Lung microvascular endothelial cell (primary cell): ENCODE measurements around the gene ADCY9. TPM values are rescaled to one million over a fixed set of nuclear protein-coding genes. Genes with fewer than 3 reads are reported as not detected.

Experiments
- DNase-seq, 2 donors: peaks; one replicate each; pipeline versions ENCODE4 v3.0.0 to v3.0.0-alpha.2; 2010; ENCODE audit warnings: low read depth in 2 of 2
- total RNA-seq: library from RNA; depleted of rRNA; stranded (reverse); fragments of >200 nt; gene quantifications from 2 replicates; pipeline ENCODE4 v1.2.1, GENCODE V29; 2014

ADCY9 gene
- total RNA-seq, 1 donor from 2014 or later, result 18.1 TPM

GRCh38 chr16:4033951-4034350 is 82.3 kb downstream of the ADCY9 start:
- DNase-seq, result no peak

- DNase-seq, result peak in 1 of 2 donors; percentile 53
Observed at GRCh38 chr16:4032768-4033167, 83.5 kb downstream of the ADCY9 start.

DNA sequence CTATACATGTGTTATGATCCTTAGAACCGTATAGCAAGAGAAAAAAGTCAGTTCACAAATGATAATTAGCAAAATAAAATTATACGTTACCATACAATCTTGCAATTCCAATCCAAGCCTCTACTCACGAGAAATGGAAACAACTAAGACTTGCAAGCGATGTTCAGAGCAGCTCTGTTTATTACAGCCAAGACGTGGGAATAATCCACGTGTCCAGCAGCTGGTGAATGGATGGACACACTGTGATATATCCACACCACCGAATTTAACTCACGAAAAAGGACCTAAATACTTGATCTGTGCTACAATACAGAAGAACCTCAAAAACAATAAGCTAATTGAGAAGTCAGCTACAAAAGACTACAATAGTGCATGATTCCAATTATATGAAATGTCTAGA is 88.1 kb downstream of the ADCY9 start:
- DNase-seq, result no peak

DNA sequence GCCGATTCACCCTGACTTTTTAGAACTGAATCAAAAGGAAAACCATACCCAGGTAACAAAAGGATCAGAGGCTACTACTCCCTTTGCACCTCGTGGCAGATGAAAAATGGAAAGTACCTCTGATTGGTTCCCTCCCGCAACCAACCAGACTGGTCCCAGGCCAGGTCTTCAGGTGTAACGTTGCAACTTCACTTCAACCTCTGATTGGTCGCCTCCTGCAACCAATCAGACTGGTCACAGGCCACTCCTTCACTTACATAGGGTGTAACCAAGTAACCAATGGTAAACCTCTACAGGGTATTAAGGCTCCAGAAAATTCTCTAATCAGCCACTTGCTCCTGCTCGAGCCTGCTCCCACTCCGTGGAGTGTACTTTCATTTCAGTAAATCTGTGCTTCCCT is 89.4 kb downstream of the ADCY9 start:
- DNase-seq, result no peak

DNA sequence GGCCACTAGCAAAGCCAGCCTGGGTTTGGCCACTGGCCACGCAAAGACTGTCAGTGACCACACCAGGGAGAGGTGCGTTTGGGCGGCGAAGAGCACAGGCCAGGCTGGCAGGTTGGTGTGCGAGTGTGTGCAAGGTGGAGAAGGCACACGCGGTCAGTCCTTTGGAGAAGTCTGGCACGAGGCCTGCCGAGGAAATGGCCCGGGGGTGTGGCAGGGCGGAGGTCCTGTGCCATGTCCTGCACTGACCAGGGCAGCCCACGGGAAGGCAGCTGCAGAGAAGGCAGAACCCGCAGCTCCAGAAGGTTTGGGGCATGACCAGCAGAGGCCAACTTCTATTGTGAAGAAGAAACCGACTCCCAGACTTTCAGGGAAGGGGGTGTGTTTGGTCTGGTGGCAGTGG is 90.8 kb downstream of the ADCY9 start:
- DNase-seq, result no peak

DNA sequence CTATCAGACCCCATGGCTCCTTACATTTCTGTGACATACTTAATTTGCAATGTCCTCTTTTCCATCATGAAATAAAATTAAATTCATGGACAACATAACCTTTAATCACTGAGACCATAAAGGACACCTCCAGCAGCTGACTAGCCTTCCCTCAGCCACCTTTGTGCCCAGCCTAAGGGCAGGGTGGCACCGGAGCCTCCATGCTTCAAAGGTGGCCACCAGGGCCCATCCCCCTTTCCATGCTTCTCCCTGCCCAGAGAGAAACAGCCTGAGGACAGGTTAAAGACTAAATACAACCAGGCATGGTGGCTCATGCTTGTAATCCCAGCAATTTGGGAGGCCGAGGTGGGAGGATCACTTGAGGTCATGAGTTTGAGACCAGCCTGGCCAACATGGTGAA is 94.3 kb downstream of the ADCY9 start:
- DNase-seq, result no peak

- DNase-seq, result no peak
Observed at GRCh38 chr16:4021070-4021779, 95.0 kb downstream of the ADCY9 start.

GRCh38 chr16:4019371-4019791 is 96.9 kb downstream of the ADCY9 start:
- DNase-seq, result peak; percentile 64 to 71

DNA sequence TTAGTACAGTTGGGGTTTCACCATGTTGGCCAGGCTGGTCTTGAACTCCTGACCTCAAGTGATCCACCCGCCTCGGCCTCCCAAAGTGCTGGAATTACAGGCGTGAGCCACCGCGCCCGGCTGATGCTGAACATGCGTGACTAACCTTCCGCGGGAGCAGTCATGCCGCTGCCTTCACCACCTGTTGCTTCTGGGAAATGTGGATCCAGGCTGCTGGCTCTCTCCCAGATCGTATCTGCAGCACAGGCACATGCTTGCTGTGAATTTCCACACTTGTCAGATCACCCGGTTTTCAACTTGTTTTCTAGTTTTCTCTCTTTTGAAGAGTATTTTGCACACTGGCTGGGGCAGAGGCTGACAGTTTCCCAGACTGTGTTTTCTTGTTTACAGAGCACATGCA is 97.9 kb downstream of the ADCY9 start:
- peak in 1 of 2 donors; percentile 49 for DNase-seq

DNA sequence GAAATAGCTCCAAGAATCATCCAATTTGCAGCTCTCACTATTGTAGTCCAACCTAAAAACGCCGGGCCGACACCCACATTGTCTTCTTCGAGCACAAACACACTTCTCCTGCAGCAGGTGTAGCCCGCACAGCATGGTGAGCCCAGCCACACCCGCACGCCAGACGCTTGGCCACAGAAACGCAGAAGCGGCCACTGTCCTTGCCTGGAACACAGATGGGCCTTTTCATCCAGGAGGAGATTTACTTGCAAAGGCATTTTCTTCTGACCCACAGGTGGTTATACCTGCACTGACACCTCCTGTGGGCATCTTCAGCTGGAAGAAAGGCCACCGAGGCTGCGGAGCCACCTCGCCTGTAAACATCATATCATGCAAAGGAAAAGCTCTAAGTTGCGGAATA is 98.4 kb downstream of the ADCY9 start:
- no peak for DNase-seq

GRCh38 chr16:4016658-4017057 is 99.6 kb downstream of the ADCY9 start:
- no peak for DNase-seq

- no peak for DNase-seq
Observed at GRCh38 chr16:4016005-4016352, 100.3 kb downstream of the ADCY9 start.

DNA sequence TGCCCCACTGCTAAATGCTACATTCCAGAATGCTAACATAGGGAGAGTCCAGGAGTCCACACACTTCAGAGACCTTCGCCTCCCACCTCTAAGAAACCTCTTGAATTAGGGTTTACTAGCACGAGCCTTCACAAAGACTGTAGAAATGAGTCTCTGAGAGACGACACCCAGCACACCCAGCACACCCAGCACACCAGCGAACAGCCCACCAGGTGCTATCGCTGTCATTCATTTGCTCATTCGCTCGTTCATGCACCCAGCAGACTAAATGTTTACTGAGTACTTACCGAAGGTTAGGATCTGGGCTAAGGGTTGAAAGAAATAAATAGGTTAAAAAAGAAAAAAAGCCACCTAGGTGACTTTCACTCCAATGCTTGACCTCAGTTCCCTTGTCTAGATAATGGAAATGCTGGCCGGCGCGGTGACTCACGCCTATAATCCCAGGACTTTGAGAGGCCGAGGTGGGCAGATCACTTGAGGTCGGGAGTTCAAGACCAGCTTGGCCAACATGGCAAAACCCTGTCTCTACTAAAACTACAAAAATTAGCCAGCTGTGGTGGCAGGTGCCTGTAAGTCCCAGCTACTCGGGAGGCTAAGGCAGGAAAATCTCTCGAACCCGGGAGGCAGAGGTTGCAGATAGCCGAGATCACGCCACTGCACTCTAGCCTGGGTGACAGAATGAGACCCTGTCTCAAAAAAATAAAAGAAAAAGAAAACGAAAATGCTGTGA is 100.8 kb downstream of the ADCY9 start:
- peak; percentile 45 to 52 for DNase-seq

DNA sequence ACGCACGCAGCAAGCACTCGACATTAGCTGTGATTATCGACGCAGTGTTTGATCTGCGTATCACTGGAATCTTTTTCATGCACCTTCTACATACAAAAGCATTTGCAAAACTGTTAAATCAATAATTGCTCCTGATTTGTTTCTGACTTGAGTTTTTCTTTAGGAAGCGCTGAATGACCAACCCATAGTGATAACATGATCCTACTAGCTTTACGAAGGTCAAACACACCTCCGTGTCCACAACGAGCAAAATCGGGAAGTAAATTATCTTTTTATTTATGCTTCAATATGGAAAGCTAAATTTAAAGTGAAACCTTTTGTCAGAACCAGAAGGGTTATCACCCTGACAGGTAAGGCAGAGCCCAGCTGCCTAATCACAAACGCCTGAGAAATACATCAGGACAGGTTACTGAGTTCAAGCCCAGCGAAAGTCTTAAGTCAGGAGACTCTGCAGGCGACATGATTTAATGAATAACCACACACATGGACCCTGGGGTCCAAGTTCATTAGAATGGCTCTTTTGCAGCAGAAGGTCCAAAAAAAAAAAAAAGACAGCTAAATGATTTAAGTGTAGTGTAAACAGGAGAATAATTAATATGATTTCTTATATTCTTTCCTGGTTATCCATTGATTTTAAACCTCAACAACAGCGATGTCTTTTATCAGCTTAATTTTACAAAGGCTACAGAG is 104.2 kb downstream of the ADCY9 start:
- no peak for DNase-seq

DNA sequence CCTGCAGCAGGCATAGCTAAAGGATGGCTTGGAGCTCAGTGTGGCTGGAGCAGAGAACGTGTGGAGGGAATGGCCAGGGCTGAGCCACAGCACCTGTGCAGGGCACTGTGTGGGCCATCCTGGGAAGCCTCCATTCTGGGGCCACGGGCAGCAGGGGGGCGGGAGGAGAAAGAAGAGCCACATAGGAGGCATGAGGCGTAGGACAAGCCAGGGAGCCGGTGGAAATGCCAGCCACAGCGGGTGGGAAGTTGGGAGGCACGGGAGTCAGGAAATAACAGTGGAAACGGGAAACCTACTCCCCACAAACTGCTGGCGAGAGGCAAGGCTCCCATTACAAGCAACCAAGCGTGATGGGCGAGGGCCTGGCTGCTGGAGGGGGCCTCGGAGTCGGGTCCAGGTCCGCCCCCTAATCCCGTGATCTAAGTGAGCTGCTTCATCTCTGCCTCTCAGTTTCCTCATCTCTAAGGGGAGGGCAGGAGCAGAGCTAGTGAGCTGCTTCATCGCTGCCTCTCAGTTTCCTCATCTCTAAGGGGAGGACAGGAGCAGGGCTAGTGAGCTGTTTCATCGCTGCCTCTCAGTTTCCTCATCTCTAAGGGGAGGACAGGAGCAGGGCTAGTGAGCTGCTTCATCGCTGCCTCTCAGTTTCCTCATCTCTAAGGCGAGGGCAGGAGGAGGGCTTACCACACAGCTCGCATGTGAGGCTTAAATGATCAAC is 104.9 kb downstream of the ADCY9 start:
- peak; percentile 50 to 66 for DNase-seq

GRCh38 chr16:4010225-4011158 is 105.8 kb downstream of the ADCY9 start:
- DNase-seq, result peak in 1 of 2 donors; percentile 53

GRCh38 chr16:4009177-4009576 is 107.1 kb downstream of the ADCY9 start:
- no peak for DNase-seq

DNA sequence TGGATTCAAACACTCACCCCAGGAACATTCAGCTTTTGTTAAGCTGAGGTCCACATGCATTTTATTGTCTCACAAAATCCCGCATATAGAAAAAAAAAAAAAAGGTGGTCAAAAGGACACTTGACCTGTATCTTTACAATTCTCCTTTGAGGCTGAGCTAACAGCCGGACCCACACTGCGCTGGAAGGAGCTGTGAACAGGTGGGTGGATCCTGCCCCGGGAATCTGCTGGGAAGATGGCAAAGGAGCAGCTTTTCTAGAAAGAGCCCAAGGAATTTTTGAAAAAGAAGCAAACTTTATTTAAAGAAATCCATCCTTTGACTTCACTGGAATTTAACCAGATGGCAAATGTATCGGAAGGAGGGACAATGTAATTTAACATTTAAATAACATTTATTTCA is 108.1 kb downstream of the ADCY9 start:
- DNase-seq, result no peak

GRCh38 chr16:4006397-4006999 is 109.7 kb downstream of the ADCY9 start:
- no peak for DNase-seq

DNA sequence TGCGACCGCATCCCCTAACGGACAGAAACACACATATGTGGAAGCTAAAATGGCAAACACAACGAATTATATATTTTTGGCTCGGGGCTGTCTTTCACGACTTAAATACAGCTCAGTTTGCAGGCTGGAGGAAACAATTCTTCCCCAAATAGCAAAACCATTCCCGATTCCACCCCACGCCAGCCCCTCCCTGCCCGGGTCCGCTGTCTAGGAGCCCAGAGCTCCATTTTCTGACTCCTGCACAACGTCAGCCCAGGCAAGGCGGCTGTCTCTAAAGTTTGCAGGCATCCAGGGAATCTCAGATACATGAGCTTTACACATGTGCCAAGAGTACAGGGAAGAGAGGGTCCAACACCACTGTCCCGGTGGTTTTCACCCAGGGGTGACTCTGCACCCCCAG is 110.5 kb downstream of the ADCY9 start:
- DNase-seq, result no peak
